ENCODE measurements around the gene NBL1. TPM values are rescaled to one million over a fixed set of nuclear protein-coding genes. Genes with fewer than 3 reads are reported as not detected.
"Not testable (repeated sequence)": the region's sequence is repeated elsewhere in the genome, so short reads cannot be mapped to it uniquely, and the experiment has no call there.

Gene NBL1
- total RNA-seq, 1 donor from 2014 or later, result 2.4 TPM

GRCh38 chr1:19625291-19625937 is 18.7 kb upstream of the NBL1 start:
- no peak overlapping the region for H3K4me3 ChIP-seq
- H3K27ac Mint-ChIP-seq, result no peak overlapping the region
- H3K27ac ChIP-seq, result no peak overlapping the region
- H3K36me3 ChIP-seq, result no peaks in the 10 kb centered on the region
- H3K36me3 Mint-ChIP-seq, result peaks cover 22% of the 10 kb centered on the region
- no peak overlapping the region for H3K4me3 Mint-ChIP-seq
- H4K20me1 ChIP-seq (ENCODE audit: low read depth), result no peaks in the 10 kb centered on the region
- no peak for TF ChIP-seq EZH2phosphoT487 (IDR thresholded peaks at IDR 0.05)
- TF ChIP-seq CTCF (IDR thresholded peaks at IDR 0.05), result no peak
- no peak for TF ChIP-seq EZH2 (IDR thresholded peaks at IDR 0.05)
- H3F3A ChIP-seq (ENCODE audit: low read depth), result no peaks in the 10 kb centered on the region
- no peak overlapping the region for H3K4me2 ChIP-seq
- peaks cover 9% of the 10 kb centered on the region for H3K79me2 ChIP-seq (ENCODE audit: low read depth)
- no peaks in the 10 kb centered on the region for H3K4me1 ChIP-seq
- no peak overlapping the region for H2AFZ ChIP-seq (replicated peaks)
- no peak for DNase-seq (ENCODE audit: low spot score)
- H3K9me3 ChIP-seq (ENCODE audit: low read depth), result no peaks in the 10 kb centered on the region
- H3K27me3 Mint-ChIP-seq (ENCODE audit: insufficient read depth, low read depth), result no peaks in the 10 kb centered on the region
- no peaks in the 10 kb centered on the region for H3K9me3 Mint-ChIP-seq
- H3K9ac ChIP-seq, result peak overlapping the region; percentile 9
- no peaks in the 10 kb centered on the region for H3K4me1 Mint-ChIP-seq
- no peaks in the 10 kb centered on the region for H3K27me3 ChIP-seq

- no peaks in the 10 kb centered on the region for H4K20me1 ChIP-seq (ENCODE audit: low read depth)
- H3K27me3 ChIP-seq, result no peaks in the 10 kb centered on the region
- H3K4me1 ChIP-seq, result no peaks in the 10 kb centered on the region
- Mint-ChIP-seq H3K9me3 (no peaks in the 10 kb centered on the region), H3K27me3 (ENCODE audit: insufficient read depth, low read depth) (no peaks in the 10 kb centered on the region), H3K27ac (no peak overlapping the region), H3K4me3 (no peak overlapping the region), H3K4me1 (no peaks in the 10 kb centered on the region), H3K36me3 (peaks cover 15% of the 10 kb centered on the region)
- H3K9ac ChIP-seq, result no peak overlapping the region
- H3K27ac ChIP-seq, result no peak overlapping the region
- TF ChIP-seq EZH2 (IDR thresholded peaks at IDR 0.05) (no peak), EZH2phosphoT487 (IDR thresholded peaks at IDR 0.05) (no peak), CTCF (IDR thresholded peaks at IDR 0.05) (no peak)
- no peaks in the 10 kb centered on the region for H3K79me2 ChIP-seq (ENCODE audit: low read depth)
- H3K36me3 ChIP-seq, result no peaks in the 10 kb centered on the region
- no peak for DNase-seq (ENCODE audit: low spot score)
- no peak overlapping the region for H3K4me2 ChIP-seq
- H3K4me3 ChIP-seq, result no peak overlapping the region
- no peaks in the 10 kb centered on the region for H3K9me3 ChIP-seq (ENCODE audit: low read depth)
- H2AFZ ChIP-seq (replicated peaks), result no peak overlapping the region
- H3F3A ChIP-seq (ENCODE audit: low read depth), result no peaks in the 10 kb centered on the region
Measured at GRCh38 chr1:19628879-19629278, 15.2 kb upstream of the NBL1 start.

GRCh38 chr1:19629357-19629756 is 14.8 kb upstream of the NBL1 start:
- Histone ChIP-seq H3K9me3 (ENCODE audit: low read depth) (no peaks in the 10 kb centered on the region), H3F3A (ENCODE audit: low read depth) (no peaks in the 10 kb centered on the region), H3K27me3 (no peaks in the 10 kb centered on the region), H3K4me3 (no peak overlapping the region), H3K79me2 (ENCODE audit: low read depth) (no peaks in the 10 kb centered on the region), H2AFZ (replicated peaks) (no peak overlapping the region), H3K4me2 (no peak overlapping the region), H3K4me1 (no peaks in the 10 kb centered on the region), H3K36me3 (no peaks in the 10 kb centered on the region), H3K9ac (no peak overlapping the region), H4K20me1 (ENCODE audit: low read depth) (no peaks in the 10 kb centered on the region), H3K27ac (no peak overlapping the region)
- Mint-ChIP-seq H3K4me1 (no peaks in the 10 kb centered on the region), H3K27ac (no peak overlapping the region), H3K36me3 (peaks cover 15% of the 10 kb centered on the region), H3K9me3 (no peaks in the 10 kb centered on the region), H3K4me3 (no peak overlapping the region), H3K27me3 (ENCODE audit: insufficient read depth, low read depth) (no peaks in the 10 kb centered on the region)
- TF ChIP-seq EZH2phosphoT487 (IDR thresholded peaks at IDR 0.05), result no peak
- TF ChIP-seq CTCF (IDR thresholded peaks at IDR 0.05), result no peak
- TF ChIP-seq EZH2 (IDR thresholded peaks at IDR 0.05), result no peak
- no peak for DNase-seq (ENCODE audit: low spot score)

- H3K27me3 ChIP-seq; H4K20me1 ChIP-seq (ENCODE audit: low read depth); H3F3A ChIP-seq (ENCODE audit: low read depth); H3K9me3 ChIP-seq (ENCODE audit: low read depth); DNase-seq (ENCODE audit: low spot score); H3K27me3 Mint-ChIP-seq (ENCODE audit: insufficient read depth, low read depth); H3K27ac ChIP-seq; H3K4me3 ChIP-seq; H3K36me3 ChIP-seq; H3K4me1 ChIP-seq; H3K4me3 Mint-ChIP-seq; H3K79me2 ChIP-seq (ENCODE audit: low read depth); H2AFZ ChIP-seq (replicated peaks); H3K4me1 Mint-ChIP-seq; H3K9me3 Mint-ChIP-seq; H3K4me2 ChIP-seq; H3K27ac Mint-ChIP-seq; H3K9ac ChIP-seq: not testable (repeated sequence)
- H3K36me3 Mint-ChIP-seq, result peaks cover 14% of the 10 kb centered on the region
Measured at GRCh38 chr1:19630192-19630591, 13.9 kb upstream of the NBL1 start.
